AG09319 (cell line): Measurements from ENCODE around the gene UFD1.

Experiments
- DNase-seq: peaks from one replicate; pipeline ENCODE4 v3.0.0-alpha.2; 2010; ENCODE audit warnings: low read depth; ENCODE audit errors: extremely low read depth
- CTCF ChIP-seq: IDR thresholded peaks from 2 replicates; pipeline ENCODE4 v1.5.1; 2011; ENCODE audit warnings: low read depth, mild to moderate bottlenecking, inconsistent platforms, low read length, moderate library complexity

UFD1 gene

GRCh38 chr22:19466126-19466716 lies 12.8 kb downstream of the UFD1 start:
- DNase-seq = no peak
- no peak for TF ChIP-seq CTCF

GRCh38 chr22:19464975-19465374 lies 14.0 kb downstream of the UFD1 start:
- no peak for TF ChIP-seq CTCF
- no peak for DNase-seq

- no peak for DNase-seq
- no peak for TF ChIP-seq CTCF
Measured at GRCh38 chr22:19464546-19464945, 14.4 kb downstream of the UFD1 start.

- DNase-seq = no peak
- no peak for TF ChIP-seq CTCF
Measured at GRCh38 chr22:19463491-19464469, 15.2 kb downstream of the UFD1 start.

- DNase-seq = no peak
- TF ChIP-seq CTCF = no peak
Measured at GRCh38 chr22:19463008-19463407, 16.0 kb downstream of the UFD1 start.

GRCh38 chr22:19461506-19461905 lies 17.5 kb downstream of the UFD1 start:
- no peak for TF ChIP-seq CTCF

GRCh38 chr22:19460036-19460435 lies 19.0 kb downstream of the UFD1 start:
- no peak for DNase-seq
- TF ChIP-seq CTCF = no peak

More at GRCh38 chr22:19461506-19461905, 17.5 kb downstream of the UFD1 start:
- DNase-seq = no peak
